Activated gamma-delta T cell treated with Interleukin-2 at 50 U/mL for 16 hours (primary cell): ENCODE results near the gene DYNLL1.
"Not testable (repeated sequence)": the region's sequence is repeated elsewhere in the genome, so short reads cannot be mapped to it uniquely, and the experiment has no call there.

Experiments used
- DNase-seq: peaks from one replicate; pipeline ENCODE4 v3.0.0-alpha.2; 2020

Gene DYNLL1

DNA sequence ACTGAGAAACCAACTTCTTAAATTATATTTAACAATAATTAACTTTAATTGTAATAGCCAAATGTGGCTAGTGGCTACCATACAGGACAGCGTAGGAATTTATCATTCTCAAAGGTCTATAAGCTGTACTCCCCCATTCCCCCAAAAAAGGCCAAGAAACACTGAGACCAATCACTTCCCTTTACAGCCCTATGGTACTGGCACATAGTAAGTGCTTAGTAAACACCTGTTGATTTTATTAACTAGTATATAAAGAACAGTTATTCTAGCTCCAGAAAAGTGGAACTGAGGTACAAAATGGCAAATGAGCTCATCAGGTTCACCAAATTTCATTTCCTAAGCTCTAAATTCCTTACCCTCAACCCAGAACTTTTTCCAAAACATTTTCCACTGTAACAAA, 20.3 kb upstream of the DYNLL1 start:
- DNase-seq: no peak

GRCh38 chr12:120479458-120479857, 16.5 kb upstream of the DYNLL1 start:
- DNase-seq: no peak

GRCh38 chr12:120480211-120480610, 15.7 kb upstream of the DYNLL1 start:
- no peak for DNase-seq

- DNase-seq: no peak
These were observed 14.7 kb upstream of the DYNLL1 start for GRCh38 chr12:120481022-120481767.

DNA sequence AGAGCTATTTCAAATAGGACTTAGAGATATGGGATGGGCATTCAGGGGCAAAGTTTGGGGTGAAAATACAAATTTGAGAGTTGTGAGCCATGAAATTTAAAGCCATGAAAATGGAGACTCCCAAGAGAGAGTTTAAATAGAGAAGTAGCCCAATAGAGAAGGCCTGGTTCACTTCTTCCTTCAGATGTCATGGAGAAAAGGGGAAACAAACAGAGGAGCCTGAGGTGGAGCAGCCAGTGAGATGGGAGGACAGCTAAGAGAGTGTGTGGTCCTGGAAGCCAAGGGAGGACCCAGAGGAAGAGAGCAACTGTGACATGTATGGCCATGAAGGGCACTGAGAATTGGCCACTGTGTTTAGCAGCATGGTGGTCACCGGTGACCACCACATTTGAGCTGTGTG, 12.3 kb upstream of the DYNLL1 start:
- DNase-seq: no peak

GRCh38 chr12:120485961-120486881, 9.7 kb upstream of the DYNLL1 start:
- DNase-seq: no peak

GRCh38 chr12:120487552-120487951, 8.4 kb upstream of the DYNLL1 start:
- not testable (repeated sequence) for DNase-seq

DNA sequence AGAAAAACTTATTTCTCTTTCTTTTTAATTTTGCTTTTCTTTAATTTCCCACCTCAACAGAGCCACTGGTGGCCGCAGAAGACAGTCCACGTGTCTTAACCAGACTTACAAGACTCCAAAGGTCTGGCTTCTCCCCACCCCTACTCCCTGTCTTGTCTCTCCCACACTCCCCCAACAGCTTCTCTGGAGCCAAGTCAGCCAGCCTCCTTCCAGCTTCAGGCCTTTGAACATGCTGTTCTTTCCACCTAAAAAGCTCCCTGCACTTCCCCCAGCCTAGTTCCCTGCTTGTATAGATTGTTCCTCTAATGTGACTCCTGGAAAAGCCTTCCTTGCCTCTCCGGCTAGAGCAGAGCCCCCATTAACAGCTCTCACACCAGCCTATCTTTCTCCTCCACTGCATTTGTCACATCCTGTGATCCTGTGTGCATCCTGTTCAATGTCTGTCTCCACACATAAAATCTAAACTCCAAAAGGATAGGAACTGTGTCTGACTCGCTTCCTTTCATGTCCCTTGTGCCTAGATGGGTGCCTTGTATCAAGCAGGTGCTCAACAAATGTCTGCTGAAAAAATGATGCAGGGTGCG, 7.8 kb upstream of the DYNLL1 start:
- no peak for DNase-seq

GRCh38 chr12:120489018-120489417, 6.9 kb upstream of the DYNLL1 start:
- no peak for DNase-seq

GRCh38 chr12:120490325-120490724, 5.6 kb upstream of the DYNLL1 start:
- no peak for DNase-seq

DNA sequence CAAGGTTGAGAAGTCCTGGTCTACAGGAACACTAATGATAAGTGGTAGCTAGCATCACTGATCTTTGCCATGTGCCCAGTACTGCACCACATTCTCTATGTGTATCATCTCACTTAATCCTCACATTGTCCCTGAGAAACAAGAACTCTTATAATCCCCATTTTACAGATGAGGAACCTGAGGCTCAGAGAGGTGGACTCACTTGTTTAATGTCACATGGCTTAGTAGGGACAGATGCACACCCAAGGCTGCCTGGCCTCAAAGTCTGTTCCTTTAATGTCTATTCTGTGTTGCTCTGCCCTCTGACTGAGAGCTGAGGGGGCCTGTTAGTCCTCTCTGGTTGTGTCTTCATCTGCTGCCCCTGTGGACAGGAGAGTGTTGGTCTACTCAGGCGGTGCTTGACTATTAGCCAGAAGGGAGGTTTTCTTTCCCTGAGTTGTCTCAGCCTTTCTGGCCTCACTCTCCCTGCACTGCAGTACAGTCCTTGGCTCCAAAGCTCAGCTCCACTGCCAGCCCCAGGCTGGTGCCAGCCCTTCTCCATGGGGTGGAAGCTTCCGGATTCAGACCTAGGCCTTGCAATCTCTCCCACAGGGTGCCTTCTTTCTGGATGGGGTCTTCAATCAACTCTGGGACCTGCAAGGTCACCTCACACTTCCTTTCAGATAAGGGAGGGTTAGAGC, 4.9 kb upstream of the DYNLL1 start:
- no peak for DNase-seq

- peak; percentile 3 for DNase-seq
These were observed 655 bp upstream of the DYNLL1 start for GRCh38 chr12:120495186-120495730.

- peak; percentile 57 for DNase-seq
These were observed 764 bp downstream of the DYNLL1 start for GRCh38 chr12:120496413-120497340.

GRCh38 chr12:120497524-120498150, 1.7 kb downstream of the DYNLL1 start:
- DNase-seq: no peak

DNA sequence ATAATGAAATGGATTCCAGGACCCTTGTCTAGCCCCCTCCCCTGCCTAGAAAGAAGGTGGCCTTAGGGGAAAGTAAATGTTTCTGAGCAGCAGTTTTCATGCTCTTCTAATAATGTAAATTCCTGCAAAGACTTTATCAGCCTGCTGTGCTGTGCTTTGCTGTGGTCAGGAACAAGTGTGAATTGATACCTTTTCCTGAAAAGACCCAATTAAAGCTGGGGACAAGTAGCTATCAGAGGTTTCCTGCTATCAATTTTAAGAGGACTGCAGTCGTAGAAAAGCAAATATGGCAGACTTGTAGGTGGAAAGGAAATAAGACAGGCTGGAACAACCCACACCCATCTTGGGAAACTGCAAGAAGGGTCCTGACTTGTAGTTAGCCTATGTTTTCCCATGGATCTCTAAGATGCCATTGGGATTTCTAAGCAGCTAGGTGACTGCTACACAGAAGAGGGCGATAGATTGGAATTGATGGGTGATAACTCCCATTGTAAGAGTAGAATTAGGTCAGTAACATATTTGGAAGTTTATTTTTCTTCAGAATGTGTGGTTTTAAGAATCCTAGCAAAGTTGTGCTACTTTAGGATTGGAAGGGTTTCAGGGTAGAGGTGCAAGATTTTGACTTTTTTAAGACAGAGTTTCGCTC, 3.1 kb downstream of the DYNLL1 start:
- DNase-seq: no peak

GRCh38 chr12:120500581-120500980, 4.7 kb downstream of the DYNLL1 start:
- no peak for DNase-seq

GRCh38 chr12:120504587-120504986, 8.7 kb downstream of the DYNLL1 start:
- no peak for DNase-seq

GRCh38 chr12:120508537-120508936, 12.6 kb downstream of the DYNLL1 start:
- no peak for DNase-seq

DNA sequence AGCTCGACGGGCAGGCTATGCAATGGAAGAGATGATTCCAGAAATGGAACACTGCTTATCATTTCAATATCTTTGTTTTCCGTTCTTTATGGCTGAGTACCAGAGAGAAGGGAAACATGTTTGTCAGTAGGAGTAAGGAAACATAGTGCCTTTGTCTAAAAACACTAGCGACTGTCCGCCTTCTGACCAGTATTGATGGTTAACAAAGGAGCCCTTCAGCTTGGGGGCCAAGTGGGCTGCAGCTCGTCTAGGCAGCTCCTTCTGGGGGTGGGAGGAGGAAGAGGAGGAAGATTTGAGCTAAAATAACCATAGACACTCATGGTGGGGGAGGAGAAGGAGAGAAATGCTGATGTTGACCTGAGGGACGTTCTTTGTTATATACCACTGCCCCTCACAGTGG, 18.1 kb downstream of the DYNLL1 start:
- DNase-seq: no peak

- no peak for DNase-seq
These were observed 19.6 kb downstream of the DYNLL1 start for GRCh38 chr12:120515496-120515895.

GRCh38 chr12:120519324-120519723, 23.4 kb downstream of the DYNLL1 start:
- DNase-seq: not testable (repeated sequence)
